ENCODE data around the gene USP6NL. TPM values are rescaled to one million over a fixed set of nuclear protein-coding genes. Genes with fewer than 3 reads are reported as not detected.

Gene USP6NL
- total RNA-seq, 1 experiment from 2014 or later: 21.4 TPM

GRCh38 chr10:11579885-11580284 is 31.6 kb downstream of the USP6NL start (continued):
- no peak for TF ChIP-seq AFF4 (CRISPR knock-in tag; IDR thresholded peaks at IDR 0.05; ENCODE audit: borderline replicate concordance)
- no peak for TF ChIP-seq NR2C2 (CRISPR knock-in tag; IDR thresholded peaks at IDR 0.05)
- no peak for TF ChIP-seq MXD4 (CRISPR knock-in tag; IDR thresholded peaks at IDR 0.05; ENCODE audit: borderline replicate concordance)
- no peak for TF ChIP-seq IRF1 (CRISPR knock-in tag; IDR thresholded peaks at IDR 0.05)

GRCh38 chr10:11578802-11579255 is 32.6 kb downstream of the USP6NL start:
- ATAC-seq: no peak
- H3K36me3 Mint-ChIP-seq: peaks cover 2% of the 10 kb centered on the region; the same call in 1 of the 2 replicates
- peaks cover 18% of the 10 kb centered on the region for H3K4me1 Mint-ChIP-seq
- H3K27ac Mint-ChIP-seq: no peak overlapping the region
- H3K9me3 Mint-ChIP-seq: no peaks in the 10 kb centered on the region; the same call in 1 of the 2 replicates
- H3K27me3 Mint-ChIP-seq (ENCODE audit: low read depth): no peaks in the 10 kb centered on the region
- no peak for DNase-seq (ENCODE audit: low spot score)
- ChIA-PET CTCF (no interaction called here), POLR2A (no interaction called here)
- H3K4me3 Mint-ChIP-seq: no peak overlapping the region
- TF ChIP-seq ZBTB21 (CRISPR knock-in tag; IDR thresholded peaks at IDR 0.05; ENCODE audit: borderline replicate concordance): no peak
- TF ChIP-seq ESRRA (CRISPR knock-in tag; IDR thresholded peaks at IDR 0.05; ENCODE audit: borderline replicate concordance): no peak
- TF ChIP-seq EMX1 (CRISPR knock-in tag; IDR thresholded peaks at IDR 0.05): no peak
- no peak for TF ChIP-seq MXD4 (CRISPR knock-in tag; IDR thresholded peaks at IDR 0.05; ENCODE audit: borderline replicate concordance)
- no peak for TF ChIP-seq GABPB1 (CRISPR knock-in tag; IDR thresholded peaks at IDR 0.05)
- TF ChIP-seq FOXP4 (CRISPR knock-in tag; IDR thresholded peaks at IDR 0.05): no peak
- TF ChIP-seq ZMAT4 (CRISPR knock-in tag; IDR thresholded peaks at IDR 0.05): no peak
- no peak for TF ChIP-seq IRF2 (CRISPR knock-in tag; IDR thresholded peaks at IDR 0.05; ENCODE audit: borderline replicate concordance, low read depth)
- TF ChIP-seq E2F1 (CRISPR knock-in tag; IDR thresholded peaks at IDR 0.05): no peak
- TF ChIP-seq NFYB (CRISPR knock-in tag; conservative IDR thresholded peaks at IDR 0.05; ENCODE audit: low read depth): no peak
- no peak for TF ChIP-seq ARID4B (CRISPR knock-in tag; IDR thresholded peaks at IDR 0.05; ENCODE audit: borderline replicate concordance)
- no peak for TF ChIP-seq ATF6 (CRISPR knock-in tag; IDR thresholded peaks at IDR 0.05)
- TF ChIP-seq OVOL2 (CRISPR knock-in tag; IDR thresholded peaks at IDR 0.05; ENCODE audit: borderline replicate concordance): no peak
- no peak for TF ChIP-seq ELF4 (CRISPR knock-in tag; IDR thresholded peaks at IDR 0.05; ENCODE audit: low read depth)
- TF ChIP-seq TCF7 (CRISPR knock-in tag; IDR thresholded peaks at IDR 0.05; ENCODE audit: low read depth): no peak
